Middle frontal gyrus (tissue), 1 donor: ENCODE results near the gene PLEKHH1.
A peak's percentile ranks its signal among the peaks of the same experiment; 100 is the strongest.
"Not testable (repeated sequence)": the region's sequence is repeated elsewhere in the genome, so short reads cannot be mapped to it uniquely, and the experiment has no call there.

Experiments used
- DNase-seq: peaks from one replicate; pipeline ENCODE4 v3.0.0-alpha.2; 2015; ENCODE audit warnings: low spot score; ENCODE audit errors: extremely low spot score

Gene PLEKHH1

DNA sequence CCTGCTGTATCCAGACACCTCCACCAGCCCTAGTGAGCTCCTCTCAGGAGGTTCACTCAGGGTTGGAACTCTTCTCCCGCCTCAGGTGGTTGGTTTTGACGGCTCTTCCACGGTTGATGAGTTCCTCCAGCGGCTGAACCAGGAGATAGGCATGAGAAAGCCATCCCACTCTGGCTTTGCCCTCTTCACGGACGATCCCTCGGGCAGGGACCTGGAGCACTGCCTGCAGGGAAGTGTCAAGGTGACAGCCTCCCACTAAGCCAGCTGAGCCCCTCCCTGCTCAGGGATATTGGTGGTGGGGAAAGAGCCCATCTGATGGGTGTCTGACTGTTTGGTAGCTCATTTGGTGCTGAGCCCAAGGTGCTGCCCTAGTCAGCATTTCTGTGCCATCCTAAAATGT is 46.5 kb downstream of the PLEKHH1 start:
- no peak for DNase-seq

DNA sequence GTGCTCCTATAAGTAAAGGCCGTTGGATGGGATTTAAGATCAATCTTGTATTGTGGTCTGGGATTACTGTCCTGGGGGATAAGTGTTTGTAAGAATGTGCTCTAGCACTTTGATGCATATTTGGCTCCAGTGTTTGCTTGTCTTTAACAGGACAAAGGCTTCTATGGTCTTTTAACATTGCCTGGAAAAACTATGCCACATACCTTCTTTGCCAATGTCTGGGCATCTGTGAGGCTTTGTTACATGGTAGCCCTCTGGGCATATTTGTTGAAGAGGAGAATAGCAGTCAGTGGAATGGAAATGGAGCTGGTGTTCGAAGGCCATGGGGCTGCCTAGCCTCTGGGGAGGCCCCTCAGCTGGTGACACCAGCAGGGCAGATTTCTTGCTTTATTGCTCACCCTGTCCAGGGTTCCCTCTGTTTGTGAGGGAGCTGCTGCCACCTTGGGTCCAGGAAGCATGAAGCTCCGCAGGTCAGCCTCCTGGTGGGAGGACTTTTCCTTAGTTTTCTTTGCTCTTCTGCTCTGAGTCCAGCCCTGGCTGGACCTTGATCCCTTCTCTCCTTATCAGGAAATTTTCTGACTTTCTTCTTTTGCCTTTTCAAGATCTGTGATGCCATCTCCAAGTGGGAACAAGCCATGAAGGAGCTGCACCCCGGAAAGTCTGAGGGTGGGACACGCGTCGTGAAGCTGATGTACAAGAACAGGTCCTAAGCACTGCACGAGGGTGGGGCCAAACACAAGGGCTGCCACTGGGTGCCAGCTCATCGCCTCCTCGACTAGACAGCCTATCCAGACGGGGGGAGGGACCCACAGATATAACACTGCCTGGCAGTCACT is 47.5 kb downstream of the PLEKHH1 start:
- no peak for DNase-seq

DNA sequence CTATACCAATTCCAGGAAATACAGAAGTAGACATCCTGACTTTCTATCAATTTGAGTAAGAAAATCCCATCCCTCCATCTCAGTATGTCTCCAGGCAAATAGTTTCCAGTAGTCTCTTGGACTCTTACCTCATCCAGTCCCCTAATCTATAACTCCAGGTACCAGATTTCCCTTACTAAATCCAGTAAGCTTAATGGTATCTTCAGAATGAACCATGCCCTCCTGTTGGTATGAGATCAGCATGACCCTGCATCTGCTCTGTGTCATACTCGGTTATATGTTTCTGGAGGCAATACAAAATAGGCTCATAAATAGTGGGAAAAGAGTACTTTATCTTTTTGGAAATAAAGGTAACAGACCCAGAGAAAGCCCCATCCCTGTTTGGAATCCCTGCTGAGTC is 48.6 kb downstream of the PLEKHH1 start:
- no peak for DNase-seq

DNA sequence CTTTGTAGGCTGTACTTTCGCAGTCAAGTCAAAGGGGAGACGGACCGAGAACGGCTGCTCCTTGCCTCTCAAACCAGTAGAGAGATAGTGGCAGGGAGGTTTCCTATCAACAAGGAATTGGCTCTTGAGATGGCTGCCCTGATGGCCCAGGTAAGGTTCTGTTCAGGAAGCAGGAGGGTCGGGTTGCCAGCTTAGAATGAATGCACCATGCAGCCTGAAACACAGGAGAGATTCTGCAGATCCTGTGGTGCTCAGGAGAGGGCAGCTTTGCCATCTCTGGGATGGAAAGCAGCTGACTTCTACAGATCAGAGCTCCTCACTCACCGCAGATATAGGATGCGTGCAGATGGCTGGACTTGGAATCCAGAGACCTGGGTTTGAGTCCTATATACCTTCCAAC is 49.0 kb downstream of the PLEKHH1 start:
- DNase-seq, result no peak

DNA sequence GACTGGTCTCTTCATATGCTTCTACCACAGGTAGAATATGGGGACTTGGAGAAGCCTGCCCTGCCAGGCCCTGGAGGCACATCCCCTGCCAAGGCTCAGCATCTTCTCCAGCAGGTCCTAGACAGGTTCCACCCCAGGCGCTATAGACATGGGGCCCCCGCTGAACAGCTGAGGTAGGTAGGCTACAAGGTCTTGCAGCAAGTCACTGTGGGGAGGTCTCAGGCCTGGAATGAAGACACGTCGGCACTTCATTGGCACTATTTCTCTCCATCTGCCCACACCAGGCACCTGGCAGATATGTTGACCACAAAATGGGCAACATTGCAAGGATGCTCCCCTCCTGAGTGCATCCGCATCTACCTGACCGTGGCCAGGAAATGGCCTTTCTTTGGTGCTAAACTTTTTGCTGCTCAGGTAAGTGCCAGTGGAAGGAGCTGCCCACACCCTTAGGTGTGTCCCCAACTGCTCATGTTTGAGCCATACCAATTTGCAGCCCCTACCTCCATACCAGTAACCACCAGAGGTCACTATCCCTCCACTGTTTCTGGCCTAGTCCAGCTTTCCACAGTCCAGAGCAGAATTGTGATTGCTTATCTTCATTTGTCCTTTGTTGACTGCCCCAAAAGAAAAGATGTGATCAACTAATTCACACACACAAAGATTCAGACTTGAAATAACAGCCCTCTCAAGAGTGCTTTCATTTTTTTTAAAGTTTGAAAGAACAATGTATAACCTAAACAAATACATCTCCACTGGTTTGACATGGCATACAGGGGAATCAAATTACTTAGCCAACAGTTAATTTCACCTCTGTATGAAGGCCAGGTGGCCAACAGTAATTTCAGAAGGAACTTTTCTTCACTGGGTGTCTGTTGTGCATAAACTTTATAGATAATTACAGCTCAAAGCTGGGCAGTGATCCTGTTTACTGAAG is 50.9 kb downstream of the PLEKHH1 start:
- no peak for DNase-seq

DNA sequence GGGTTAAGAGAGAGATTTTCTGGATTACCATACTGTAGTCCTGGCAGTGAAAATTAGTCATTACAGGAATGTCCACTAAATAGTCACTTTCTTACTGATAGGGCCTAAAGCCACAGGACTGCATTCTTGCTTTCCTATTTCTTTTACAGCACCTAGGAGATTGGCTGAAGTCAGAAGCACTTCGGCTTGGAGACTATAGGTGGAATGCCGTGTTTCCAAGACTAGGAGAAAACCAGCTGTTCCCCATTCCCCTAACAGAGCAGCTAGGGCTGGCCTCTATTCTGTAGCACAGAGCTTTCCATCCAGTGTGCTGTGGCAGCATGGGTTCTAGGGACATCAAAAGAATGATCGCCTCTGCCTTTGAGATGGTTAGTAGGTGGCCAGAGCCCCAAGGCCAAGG is 51.9 kb downstream of the PLEKHH1 start:
- no peak for DNase-seq

DNA sequence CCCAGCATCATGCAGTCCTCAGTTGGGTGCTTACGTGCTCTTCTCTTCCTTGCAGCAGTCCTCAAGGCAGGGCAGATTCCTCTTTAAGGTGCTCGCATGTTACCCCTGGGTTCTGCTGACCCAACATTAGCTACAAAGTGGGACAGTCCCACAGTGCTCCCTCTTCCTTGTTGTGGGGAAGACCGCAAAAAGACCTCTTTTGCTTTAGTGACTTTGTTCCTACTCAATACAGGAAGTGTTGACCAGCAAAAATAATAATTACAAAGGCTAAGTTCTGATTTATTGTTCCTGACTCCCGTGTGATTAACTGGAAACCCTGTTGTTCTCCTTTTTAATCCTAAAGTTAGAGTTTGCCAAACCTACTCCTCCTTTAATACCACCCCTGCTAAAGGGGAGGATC is 53.3 kb downstream of the PLEKHH1 start:
- DNase-seq, result no peak

DNA sequence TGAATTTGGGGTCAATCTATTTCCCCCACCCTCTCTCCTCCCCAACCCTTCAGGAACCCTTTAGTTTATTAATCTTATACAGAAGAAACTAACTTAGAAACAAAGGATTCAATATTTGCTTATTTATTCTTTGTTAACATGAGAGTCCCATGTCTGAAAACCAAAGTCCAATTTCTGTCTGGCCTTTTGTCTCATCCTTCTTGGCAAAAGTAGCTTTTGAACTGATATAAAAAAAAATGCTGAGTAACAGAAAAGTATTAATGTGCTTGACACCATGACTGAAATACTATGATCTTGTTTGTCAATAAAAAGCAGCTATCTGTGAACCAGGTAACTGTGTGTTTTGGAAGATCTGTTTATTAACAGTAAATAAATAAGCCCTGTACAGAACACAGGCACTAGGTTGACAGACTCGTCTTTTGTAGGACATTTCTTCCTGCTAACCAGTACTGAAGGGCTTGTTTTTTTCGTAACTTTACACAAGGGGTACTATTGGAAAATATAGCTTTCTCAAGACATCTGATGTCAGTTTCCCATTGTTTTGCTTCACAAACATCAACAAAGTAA is 56.2 kb downstream of the PLEKHH1 start:
- DNase-seq, result no peak

DNA sequence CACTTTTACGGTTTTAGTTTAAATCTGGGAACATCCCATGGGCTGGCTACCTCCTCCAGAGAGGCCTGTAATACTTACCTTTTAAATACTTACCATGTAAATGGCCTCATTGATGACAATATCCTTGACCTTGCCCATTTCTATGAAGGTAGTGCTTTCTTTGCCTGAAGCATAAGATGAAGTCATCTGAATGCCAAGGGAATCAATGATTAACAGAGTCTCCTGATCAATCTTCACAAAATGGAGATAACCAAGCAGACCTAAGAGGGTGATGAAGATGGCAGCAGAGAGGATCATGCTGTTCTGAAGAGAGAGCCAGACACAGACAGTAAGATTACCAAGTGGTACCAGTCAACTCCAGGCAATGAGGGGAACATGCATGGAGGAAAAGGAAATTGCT is 60.6 kb downstream of the PLEKHH1 start:
- not testable (repeated sequence) for DNase-seq

DNA sequence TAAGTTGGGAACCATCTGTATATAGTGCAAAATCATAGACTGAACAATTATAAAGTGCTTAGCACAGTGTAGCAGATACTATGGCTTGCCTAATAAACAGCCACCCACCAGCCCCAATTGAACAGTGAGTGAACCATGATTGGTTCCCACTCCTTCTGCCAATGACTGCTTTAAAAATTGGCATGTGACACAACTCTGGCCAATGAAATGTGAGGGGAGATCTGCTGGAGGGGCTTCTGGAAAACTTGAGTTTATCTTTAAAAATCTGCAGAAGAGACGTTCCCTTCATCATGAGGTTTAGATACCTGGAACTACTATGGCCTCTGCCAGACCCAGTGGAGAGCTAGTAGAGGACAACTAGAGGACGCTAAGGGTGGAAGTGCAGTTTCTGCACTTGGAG is 62.3 kb downstream of the PLEKHH1 start:
- no peak for DNase-seq

DNA sequence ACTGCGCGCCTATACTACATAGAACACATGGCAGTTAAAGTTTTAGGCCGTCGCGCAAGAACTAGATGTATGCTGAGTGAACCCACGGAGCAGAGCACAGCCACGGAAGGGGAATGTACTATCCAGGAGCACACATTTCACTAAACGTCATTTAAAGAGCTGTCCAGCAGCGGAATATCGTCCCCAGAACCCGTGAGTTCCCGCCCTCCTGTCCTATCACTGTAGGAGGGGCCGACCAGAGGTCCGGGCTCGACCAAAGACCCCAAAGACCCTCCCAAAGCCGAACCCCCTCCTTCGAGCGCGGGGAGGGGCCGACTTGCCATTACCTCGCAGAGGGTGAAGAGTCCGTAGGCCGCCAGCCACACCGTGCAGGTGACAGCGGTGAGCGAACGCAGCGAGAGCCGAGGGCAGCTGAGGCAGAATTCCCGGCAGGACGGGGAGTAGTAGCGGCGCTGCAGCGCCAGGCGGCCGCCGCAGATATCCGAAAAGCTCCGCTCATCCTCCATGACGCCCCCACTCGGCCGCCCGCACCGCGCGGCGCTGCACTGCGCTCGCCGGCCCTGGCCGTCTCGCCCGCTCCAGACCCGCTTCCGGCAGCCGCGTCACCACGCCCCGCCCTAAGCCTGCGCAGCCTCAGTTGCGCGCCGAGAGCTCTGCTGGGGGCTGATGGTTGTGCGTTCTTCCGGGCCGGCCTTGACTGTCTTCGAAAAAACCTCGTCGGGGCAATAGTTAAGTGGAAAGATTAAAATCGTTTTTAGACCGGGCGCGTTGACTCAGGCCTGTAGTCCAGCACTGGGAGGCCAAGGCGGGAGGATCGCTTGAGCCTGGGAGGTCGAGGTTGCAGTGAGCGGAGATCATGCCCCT is 66.8 kb downstream of the PLEKHH1 start, which contains the start of gene PIGH:
Gene PIGH, minus strand, starts transcription at position 571 of the 864 bp plus-strand sequence. Its CDS starts 65 bp downstream, at position 506.
- DNase-seq, result peak; percentile 92

DNA sequence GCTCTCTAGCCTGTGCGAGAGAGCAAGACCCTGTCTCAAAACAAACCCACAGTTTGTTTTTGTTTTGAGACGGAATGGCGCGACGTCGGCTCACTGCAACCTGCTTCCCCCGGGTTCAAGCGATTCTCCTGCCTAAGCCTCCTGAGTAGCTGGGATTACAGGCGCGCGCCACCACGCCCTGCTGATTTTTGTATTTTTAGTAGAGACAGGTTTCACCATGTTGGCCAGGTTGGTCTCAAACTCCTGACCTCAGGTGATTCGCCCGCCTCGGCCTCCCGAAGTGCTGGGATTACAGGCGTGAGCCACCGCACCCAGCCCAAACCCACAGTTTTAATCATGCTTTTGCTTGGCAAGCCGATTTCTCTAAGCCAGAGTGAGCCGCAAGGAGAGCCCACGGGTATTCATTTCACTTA is 67.5 kb downstream of the PLEKHH1 start:
- not testable (repeated sequence) for DNase-seq

DNA sequence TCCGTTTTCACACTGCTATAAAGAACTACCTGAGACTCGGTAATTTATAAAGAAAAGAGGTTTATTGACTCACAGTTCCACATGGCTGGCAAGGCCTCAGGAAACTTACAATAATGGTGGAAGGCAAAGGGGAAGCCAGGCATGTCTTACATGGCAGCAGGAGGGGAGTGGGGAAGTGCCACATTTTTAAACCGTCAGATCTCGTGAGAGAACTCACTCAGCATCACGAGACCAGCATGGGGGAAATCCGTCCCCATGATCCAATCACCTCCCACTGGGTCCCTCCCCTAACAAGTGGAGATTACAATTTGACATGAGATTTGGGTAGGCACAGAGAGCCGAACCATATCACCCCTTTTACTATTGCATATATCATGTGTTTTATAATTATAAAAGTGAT is 69.0 kb downstream of the PLEKHH1 start:
- no peak for DNase-seq

DNA sequence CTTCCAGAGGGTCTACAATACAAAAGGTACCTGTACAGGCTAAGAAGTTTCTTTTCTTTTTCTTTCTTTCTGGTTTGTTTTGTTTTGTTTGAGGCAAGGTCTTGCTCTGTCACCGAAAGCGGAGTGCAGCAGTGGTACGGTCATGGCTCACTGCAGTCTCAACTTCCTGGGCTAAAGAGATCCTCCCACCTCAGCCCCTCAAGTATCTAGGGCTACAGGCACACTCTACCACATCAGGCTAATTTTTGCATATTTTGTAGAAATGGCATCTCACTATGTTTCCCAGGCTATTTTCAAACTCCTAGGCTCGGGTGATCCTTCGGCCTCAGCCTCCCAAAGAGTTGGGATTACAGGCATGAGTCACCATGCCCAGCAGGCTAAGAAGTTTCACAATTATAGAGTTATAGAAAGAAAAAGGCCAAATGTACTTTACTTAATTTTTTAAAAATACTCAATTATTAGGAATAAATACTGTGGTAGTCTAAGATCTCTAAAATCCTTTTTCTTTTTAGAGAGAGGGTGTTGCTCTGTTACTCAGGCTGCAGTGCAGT is 70.0 kb downstream of the PLEKHH1 start:
- no peak for DNase-seq

DNA sequence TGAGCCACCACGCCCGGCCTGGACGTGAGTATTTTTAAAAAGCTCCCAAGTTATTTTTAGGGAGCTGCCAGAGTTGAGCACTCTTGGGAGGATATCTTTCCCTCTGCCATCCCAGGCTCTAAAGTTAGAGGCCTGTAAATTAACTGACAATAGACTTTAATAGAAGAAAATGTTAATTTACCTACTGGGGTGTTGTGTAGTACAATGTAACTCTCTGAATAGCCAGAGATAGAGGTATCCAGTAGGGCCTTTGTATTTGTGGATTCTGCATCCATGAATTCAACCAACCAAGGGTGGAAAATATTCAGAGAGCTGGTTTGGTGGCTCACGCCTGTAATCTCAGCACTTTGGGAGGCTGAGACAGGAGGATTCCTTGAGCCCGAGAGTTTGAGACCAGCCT is 74.6 kb downstream of the PLEKHH1 start:
- DNase-seq, result no peak

DNA sequence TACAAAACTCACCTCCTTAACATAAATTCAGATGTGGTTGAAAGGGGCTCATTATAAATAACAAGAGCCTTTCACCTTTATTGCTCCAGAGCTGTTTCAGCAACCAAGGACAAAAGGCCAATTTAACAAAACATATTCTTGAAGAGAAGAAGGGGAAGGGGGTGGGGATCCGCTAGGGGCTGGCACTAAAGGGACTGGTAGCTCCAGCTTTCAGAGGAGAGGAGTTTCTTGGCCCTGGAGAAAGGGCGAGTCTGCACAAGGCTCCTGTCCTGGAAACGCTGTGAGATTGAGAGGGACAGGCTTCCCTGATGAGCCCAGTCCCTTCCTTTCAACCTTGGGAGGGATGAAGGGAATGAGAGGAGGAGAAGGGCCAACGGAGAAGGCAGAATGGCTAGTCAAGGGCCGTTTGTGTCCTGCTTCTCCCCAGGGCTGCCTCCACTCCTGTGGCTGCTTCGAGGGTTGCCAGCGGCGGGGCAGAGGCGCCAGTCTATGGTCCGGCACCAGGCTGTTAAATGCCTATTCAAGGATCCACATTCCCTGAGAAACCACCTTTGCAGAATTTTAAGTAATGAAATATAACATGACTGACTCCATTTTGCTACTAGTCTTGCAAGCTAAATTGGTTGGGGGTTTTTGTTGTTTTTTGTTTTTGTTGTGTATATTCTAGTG is 76.7 kb downstream of the PLEKHH1 start:
- no peak for DNase-seq

DNA sequence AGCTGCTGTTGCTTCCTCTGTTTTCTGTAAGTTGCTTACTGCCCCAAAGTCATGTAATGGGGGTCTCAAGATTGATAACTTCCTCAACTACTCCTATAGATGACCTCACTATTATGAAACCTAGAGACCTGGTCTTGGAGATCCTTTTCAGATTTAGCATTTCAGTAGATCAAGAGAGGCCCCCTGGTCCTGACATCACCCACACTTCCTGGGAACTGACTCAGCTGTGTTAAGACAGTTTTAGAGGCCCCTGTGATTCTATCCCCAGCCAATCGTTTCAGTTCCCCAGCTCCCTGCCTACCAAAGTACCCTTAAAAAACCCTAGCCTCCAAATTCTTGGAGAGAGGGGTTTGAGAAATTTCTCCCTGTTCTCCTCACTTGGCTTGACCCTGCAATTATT is 77.4 kb downstream of the PLEKHH1 start:
- DNase-seq, result no peak

DNA sequence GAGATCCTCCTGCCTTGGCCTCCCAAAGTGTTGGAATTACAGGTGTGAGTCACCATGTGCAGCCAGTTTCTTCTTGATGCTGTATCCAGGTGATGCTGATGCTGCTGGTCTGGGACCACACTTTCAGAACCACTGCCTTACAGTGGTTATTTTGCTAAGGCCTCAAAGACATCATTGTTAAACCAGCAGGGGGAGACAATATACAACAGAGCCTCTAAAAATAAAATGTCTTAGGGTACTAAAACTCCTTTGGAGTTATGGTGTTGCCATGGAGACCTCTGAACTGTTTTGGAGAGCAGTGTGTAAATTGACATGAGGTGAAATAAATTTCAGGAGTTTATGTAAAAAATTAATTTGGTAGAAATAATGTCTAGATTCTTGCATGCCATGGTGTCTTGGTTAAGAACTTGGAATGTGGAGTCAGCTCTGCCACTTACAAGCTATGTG is 85.5 kb downstream of the PLEKHH1 start:
- peak; percentile 51 for DNase-seq

DNA sequence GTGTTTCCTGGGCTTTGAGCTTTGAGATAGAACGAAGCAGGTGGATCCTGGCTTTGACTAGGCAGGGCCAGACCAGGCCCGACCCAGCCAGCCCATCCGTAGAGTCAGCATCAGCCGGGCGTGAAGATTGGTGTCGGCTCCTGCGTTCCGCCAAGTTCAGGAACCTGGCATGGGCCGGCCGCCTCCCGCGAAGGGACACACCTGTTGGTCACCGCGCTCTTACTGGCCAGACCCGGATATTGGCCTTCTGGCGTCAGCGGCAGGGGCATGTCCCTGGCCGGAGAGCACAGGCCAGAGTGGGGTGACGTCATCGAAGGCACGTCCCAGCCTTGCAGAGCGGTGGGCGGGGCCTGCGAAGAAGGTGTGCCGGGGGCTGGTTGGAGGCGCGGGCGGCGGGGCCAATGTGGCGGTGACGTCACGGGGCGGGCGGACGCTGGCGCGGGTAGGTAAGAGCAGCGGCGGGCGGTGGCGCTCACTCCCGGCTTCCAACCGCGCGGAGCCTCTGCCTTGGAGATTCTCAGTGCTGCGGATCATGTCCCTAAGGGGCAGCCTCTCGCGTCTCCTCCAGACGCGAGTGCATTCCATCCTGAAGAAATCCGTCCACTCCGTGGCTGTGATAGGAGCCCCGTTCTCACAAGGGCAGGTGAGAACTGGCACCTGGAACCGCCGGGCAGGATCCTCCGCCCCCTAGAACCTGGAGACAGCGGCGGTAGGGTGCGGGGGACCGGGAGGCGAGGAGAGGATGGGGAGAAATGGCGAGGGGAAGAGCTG is 86.5 kb downstream of the PLEKHH1 start, which contains the start of gene ARG2:
Gene ARG2, plus strand, starts transcription at position 475 of the 771 bp plus-strand sequence. Its CDS starts 58 bp downstream, at position 533.
- peak; percentile 79 for DNase-seq
